Right lobe of liver (tissue), 6 donors: ENCODE results near the gene PPP4R4. TPM values are rescaled to one million over a fixed set of nuclear protein-coding genes. Genes with fewer than 3 reads are reported as not detected.

Experiments
- ATAC-seq, 4 donors: fragments of 200-7000 bp; cut with Tn5 transposase; one replicate each; pipeline ENCODE4 v1.9.1; 2020; ENCODE audit warnings: mild to moderate bottlenecking in 4 of 4, moderate library complexity in 4 of 4
- DNase-seq, 3 donors: peaks; one replicate each; pipeline ENCODE4 v3.0.0-alpha.2; 2020
- H3K27ac ChIP-seq, 3 donors: fragments of 200-600 bp; one replicate each; pipeline ENCODE4 v1.8.0; 2022
- H3K27me3 ChIP-seq, 2 donors: fragments of 200-600 bp; one replicate each; pipeline ENCODE4 v1.8.0; 2022
- H3K36me3 ChIP-seq, 4 donors: fragments of 200-600 bp; sonication (generic) in 1 of 4; one replicate each; pipeline versions ENCODE4 v1.5.1 to v1.8.0; 2017 to 2022; ENCODE audit warnings: control low read depth in 1 of 4
- H3K4me1 ChIP-seq, 4 donors: fragments of 200-600 bp; sonication (generic) in 1 of 4; one replicate each; pipeline versions ENCODE4 v1.5.1 to v1.8.0; 2017 to 2022; ENCODE audit warnings: control low read depth in 1 of 4
- H3K4me3 ChIP-seq, 3 donors: fragments of 200-600 bp; one replicate each; pipeline ENCODE4 v1.8.0; 2022
- H3K9me3 ChIP-seq, 4 donors: fragments of 200-600 bp; sonication (generic) in 1 of 4; one replicate each; pipeline versions ENCODE4 v1.5.1 to v1.8.0; 2017 to 2022; ENCODE audit warnings: control low read depth in 1 of 4
- CTCF ChIP-seq, 4 donors: fragments of 200-600 bp in 3 of 4; fragments of 450-650 bp in 1 of 4; IDR thresholded peaks; one replicate each; pipeline versions ENCODE4 v1.5.1 to v1.8.0; 2016 to 2022; ENCODE audit warnings: antibody characterized with exemption in 4 of 4, mild to moderate bottlenecking in 2 of 4
- POLR2A ChIP-seq: fragments of 450-650 bp; IDR thresholded peaks from one replicate; pipeline ENCODE4 v1.6.1; 2017; ENCODE audit warnings: antibody characterized with exemption, mild to moderate bottlenecking
- WGBS: methylation state at CpG from one replicate; pipeline ENCODE4 v1.1.6; 2018; ENCODE audit warnings: low coverage, low lambda C conversion rate; ENCODE audit not compliant: insufficient coverage; ENCODE audit errors: missing lambda C conversion rate; 5-methylcytosine and 5-hydroxymethylcytosine counted together
- intact Hi-C, 2 donors: fragments of 100-400 bp; cut with DNase I; formaldehyde crosslinking; loops; one replicate each; pipeline versions ENCODE4 v1.11.2 to v1.14.1; 2022
- total RNA-seq, 6 experiments: library from RNA; depleted of rRNA in 2 of 6; stranded (reverse); fragments of >200 nt in 2 of 6; fragmentation: NEBNext Ultra II Directional in 3 of 6; extraction: Animal tissue kit (Norgen Biotek cat#: 25700) in 3 of 6; gene quantifications; one replicate each; pipeline versions ENCODE4 v1.1.0 to v1.2.4, GENCODE V29; 2016 to 2023
- donor health status: DM: no; HTN: yes; CAD: no.
- donor health status: DM: no; HTN: no; CAD: no.
- donor health status: DM: no; HTN: no; CAD: no.
- donor health status: DM: no; HTN: yes; CAD: no.
- donor health status: DM: no; HTN: yes; CAD: no.

PPP4R4 gene
- total RNA-seq, 6 experiments from 2014 or later: 0.26 to 4.1 (median 1.2) TPM

- Histone ChIP-seq H3K4me1 (peaks cover 0 to 21% (median 4%) of the 10 kb centered on the region in 4 donors), H3K27ac (peak overlapping the region in 1 of 3 donors; percentile 39), H3K27me3 (no peaks in the 10 kb centered on the region), H3K36me3 (peaks cover 0 to 79% (median 21%) of the 10 kb centered on the region in 4 donors), H3K4me3 (no peak overlapping the region), H3K9me3 (no peaks in the 10 kb centered on the region)
- intact Hi-C loops: no loop called here
- no peak for TF ChIP-seq POLR2A
- TF ChIP-seq CTCF (IDR thresholded peaks at IDR 0.05): no peak
- DNase-seq (peak in 1 of 3 donors; percentile 76), ATAC-seq (peak; percentile 40 to 82 (median 74))
- WGBS: 59% methylated on average over 10 of the region's 12 CpGs
Measured at GRCh38 chr14:94306047-94306978, 132.2 kb downstream of the PPP4R4 start.

- DNase-seq: no peak
- peak; percentile 47 to 64 (median 54) for TF ChIP-seq CTCF (IDR thresholded peaks at IDR 0.05)
- TF ChIP-seq POLR2A: no peak
- 50% methylated on average over 4 of the region's 5 CpGs for WGBS
- no peak overlapping the region for H3K27ac ChIP-seq
- peaks cover 0 to 84% (median 21%) of the 10 kb centered on the region in 4 donors for H3K36me3 ChIP-seq
- intact Hi-C loops: no loop called here
- no peaks in the 10 kb centered on the region for H3K27me3 ChIP-seq
- no peaks in the 10 kb centered on the region for H3K9me3 ChIP-seq
- H3K4me3 ChIP-seq: no peak overlapping the region
- peak; percentile 25 to 64 (median 38) for ATAC-seq
- peaks cover 0 to 27% (median 8%) of the 10 kb centered on the region in 4 donors for H3K4me1 ChIP-seq
Measured at GRCh38 chr14:94307410-94307992, 133.4 kb downstream of the PPP4R4 start.

DNA sequence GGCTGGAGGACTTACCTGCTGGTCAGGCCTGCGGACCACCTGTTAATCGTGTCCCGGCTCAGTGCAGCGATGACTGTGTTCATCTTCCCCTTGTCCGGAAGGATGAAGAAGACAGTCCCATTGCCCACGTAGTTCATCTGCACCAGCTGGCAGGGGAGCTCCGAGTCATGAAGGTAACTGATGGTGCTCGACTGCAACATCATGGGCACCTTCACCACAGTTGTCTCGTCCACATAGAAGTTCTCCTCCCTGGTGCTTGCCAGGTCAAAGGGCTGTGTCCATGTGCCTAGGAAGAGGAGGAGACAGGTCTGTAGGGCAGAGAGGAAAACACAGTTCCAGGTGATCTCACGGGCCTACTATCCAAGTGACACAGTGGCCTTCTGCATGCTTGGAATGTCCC is 135.6 kb downstream of the PPP4R4 start:
- H3K9me3 ChIP-seq: no peaks in the 10 kb centered on the region
- no peak overlapping the region for H3K27ac ChIP-seq
- H3K27me3 ChIP-seq: no peaks in the 10 kb centered on the region
- DNase-seq (no peak), ATAC-seq (no peak)
- H3K4me3 ChIP-seq: no peak overlapping the region
- intact Hi-C loops: no loop called here
- peaks cover 0 to 48% (median 16%) of the 10 kb centered on the region in 4 donors for H3K4me1 ChIP-seq
- peaks cover 0 to 83% (median 19%) of the 10 kb centered on the region in 4 donors for H3K36me3 ChIP-seq
- TF ChIP-seq CTCF (IDR thresholded peaks at IDR 0.05) (no peak), POLR2A (no peak)
- 20% methylated on average over 1 of the region's 10 CpGs for WGBS

GRCh38 chr14:94310248-94310647 is 136.1 kb downstream of the PPP4R4 start:
- Histone ChIP-seq H3K9me3 (no peaks in the 10 kb centered on the region), H3K27me3 (no peaks in the 10 kb centered on the region), H3K4me3 (no peak overlapping the region), H3K27ac (no peak overlapping the region), H3K4me1 (peaks cover 0 to 53% (median 16%) of the 10 kb centered on the region in 4 donors), H3K36me3 (peaks cover 0 to 78% (median 17%) of the 10 kb centered on the region in 4 donors)
- intact Hi-C loops: no loop called here
- no peak for TF ChIP-seq CTCF (IDR thresholded peaks at IDR 0.05)
- TF ChIP-seq POLR2A: no peak
- WGBS: no CpG with 5 or more reads among the region's 3 CpGs
- no peak for ATAC-seq
- peak in 1 of 3 donors; percentile 32 for DNase-seq
